IPS-18c (cell line): Measurements from ENCODE around the gene SUPT7L.

ENCODE experiments used
- H3K4me3 ChIP-seq: 2 replicates; pipeline ENCODE4 v1.7.0; 2013; ENCODE audit warnings: low read depth, mild to moderate bottlenecking, low read length, moderate library complexity; ENCODE audit not compliant: insufficient read depth
- H3K9me3 ChIP-seq: one replicate; pipeline ENCODE4 v1.6.1; 2013; ENCODE audit warnings: mild to moderate bottlenecking, low read length, moderate library complexity; ENCODE audit not compliant: control insufficient read depth, insufficient read depth

SUPT7L gene

GRCh38 chr2:27663285-27664153, at the start of gene SUPT7L, which contains the start of gene SLC4A1AP:
Gene SUPT7L, minus strand, starts transcription at chr2:27663614. Its CDS starts 1,422 bp downstream, at chr2:27662192.
Gene SLC4A1AP, plus strand, starts transcription at chr2:27663889. Its CDS starts 26 bp downstream, at chr2:27663915.
- Histone ChIP-seq H3K9me3 (no peaks in the 10 kb centered on the region), H3K4me3 (peak within 1 kb of the TSS; percentile 64)

GRCh38 chr2:27713201-27713600, 49.8 kb upstream of the SUPT7L start:
- H3K4me3 ChIP-seq = no peak overlapping the region

GRCh38 chr2:27712522-27712921, 49.1 kb upstream of the SUPT7L start:
- no peaks in the 10 kb centered on the region for H3K9me3 ChIP-seq
- H3K4me3 ChIP-seq = no peak overlapping the region

More at GRCh38 chr2:27713201-27713600, 49.8 kb upstream of the SUPT7L start:
- no peaks in the 10 kb centered on the region for H3K9me3 ChIP-seq

GRCh38 chr2:27711804-27712203, 48.4 kb upstream of the SUPT7L start:
- Histone ChIP-seq H3K4me3 (no peak overlapping the region), H3K9me3 (no peaks in the 10 kb centered on the region)

GRCh38 chr2:27710640-27711430, 47.4 kb upstream of the SUPT7L start:
- H3K9me3 ChIP-seq = no peaks in the 10 kb centered on the region
- no peak overlapping the region for H3K4me3 ChIP-seq

- H3K9me3 ChIP-seq = no peaks in the 10 kb centered on the region
- no peak overlapping the region for H3K4me3 ChIP-seq
These were observed 46.7 kb upstream of the SUPT7L start for GRCh38 chr2:27709960-27710575.

GRCh38 chr2:27709326-27709725, 45.9 kb upstream of the SUPT7L start:
- Histone ChIP-seq H3K4me3 (no peak overlapping the region), H3K9me3 (no peaks in the 10 kb centered on the region)

- Histone ChIP-seq H3K9me3 (no peaks in the 10 kb centered on the region), H3K4me3 (no peak overlapping the region)
These were observed 45.3 kb upstream of the SUPT7L start for GRCh38 chr2:27708666-27709065.

- Histone ChIP-seq H3K9me3 (no peaks in the 10 kb centered on the region), H3K4me3 (no peak overlapping the region)
These were observed 44.8 kb upstream of the SUPT7L start for GRCh38 chr2:27708257-27708654.

- no peaks in the 10 kb centered on the region for H3K9me3 ChIP-seq
These were observed 44.2 kb upstream of the SUPT7L start for GRCh38 chr2:27707462-27708256.

GRCh38 chr2:27705851-27706622, 42.6 kb upstream of the SUPT7L start:
- Histone ChIP-seq H3K9me3 (no peaks in the 10 kb centered on the region), H3K4me3 (no peak overlapping the region)

More at GRCh38 chr2:27707462-27708256, 44.2 kb upstream of the SUPT7L start:
- no peak overlapping the region for H3K4me3 ChIP-seq

GRCh38 chr2:27704342-27704876, 41.0 kb upstream of the SUPT7L start:
- no peaks in the 10 kb centered on the region for H3K9me3 ChIP-seq
- no peak overlapping the region for H3K4me3 ChIP-seq

- no peak overlapping the region for H3K4me3 ChIP-seq
- no peaks in the 10 kb centered on the region for H3K9me3 ChIP-seq
These were observed 40.4 kb upstream of the SUPT7L start for GRCh38 chr2:27703638-27704341.

GRCh38 chr2:27702302-27702701, 38.9 kb upstream of the SUPT7L start:
- no peak overlapping the region for H3K4me3 ChIP-seq

GRCh38 chr2:27701676-27702075, 38.3 kb upstream of the SUPT7L start:
- no peaks in the 10 kb centered on the region for H3K9me3 ChIP-seq
- H3K4me3 ChIP-seq = no peak overlapping the region

More at GRCh38 chr2:27702302-27702701, 38.9 kb upstream of the SUPT7L start:
- H3K9me3 ChIP-seq = no peaks in the 10 kb centered on the region
